GM18868 (cell line): ENCODE measurements around the gene KCNQ1OT1.

Source experiments
- ATAC-seq: cut with Tn5 transposase; IDR thresholded peaks from one replicate; pipeline ENCODE4 v1.9.1; 2021; ENCODE audit warnings: mild to moderate bottlenecking, moderate library complexity; ENCODE audit not compliant: unreplicated experiment

Gene KCNQ1OT1

GRCh38 chr11:2737866-2738265, 38.1 kb upstream of the KCNQ1OT1 start:
- no peak for ATAC-seq

GRCh38 chr11:2737226-2737590, 37.4 kb upstream of the KCNQ1OT1 start:
- ATAC-seq, result no peak

GRCh38 chr11:2736577-2737225, 36.9 kb upstream of the KCNQ1OT1 start:
- ATAC-seq, result no peak

GRCh38 chr11:2735053-2735589, 35.3 kb upstream of the KCNQ1OT1 start:
- no peak for ATAC-seq

- ATAC-seq, result no peak
These were observed 34.6 kb upstream of the KCNQ1OT1 start for GRCh38 chr11:2734181-2735052.

- ATAC-seq, result no peak
These were observed 33.3 kb upstream of the KCNQ1OT1 start for GRCh38 chr11:2732940-2733628.

- no peak for ATAC-seq
These were observed 32.6 kb upstream of the KCNQ1OT1 start for GRCh38 chr11:2732261-2732939.

- no peak for ATAC-seq
These were observed 31.6 kb upstream of the KCNQ1OT1 start for GRCh38 chr11:2731130-2732125.

GRCh38 chr11:2730272-2731129, 30.7 kb upstream of the KCNQ1OT1 start:
- no peak for ATAC-seq

GRCh38 chr11:2729841-2730240, 30.0 kb upstream of the KCNQ1OT1 start:
- ATAC-seq, result no peak

GRCh38 chr11:2728663-2729332, 29.0 kb upstream of the KCNQ1OT1 start:
- ATAC-seq, result no peak

GRCh38 chr11:2728128-2728662, 28.4 kb upstream of the KCNQ1OT1 start:
- no peak for ATAC-seq

- no peak for ATAC-seq
These were observed 27.2 kb upstream of the KCNQ1OT1 start for GRCh38 chr11:2726964-2727363.

- ATAC-seq, result no peak
These were observed 25.8 kb upstream of the KCNQ1OT1 start for GRCh38 chr11:2725368-2726300.

GRCh38 chr11:2724653-2725367, 25.0 kb upstream of the KCNQ1OT1 start:
- ATAC-seq, result no peak

- ATAC-seq, result no peak
These were observed 24.3 kb upstream of the KCNQ1OT1 start for GRCh38 chr11:2724104-2724503.
